Smooth muscle cell (in vitro differentiated cells): ENCODE data around the gene DMD. TPM values are rescaled to one million over a fixed set of nuclear protein-coding genes. Genes with fewer than 3 reads are reported as not detected.

ENCODE experiments used
- DNase-seq: peaks from one replicate; lab custom pipeline; 2025; ENCODE audit not compliant: unreplicated experiment; lab: John Stamatoyannopoulos, UW
- H2AFZ ChIP-seq: fragments of 200-600 bp; sonication (generic); 2 replicates; pipeline ENCODE4 v1.6.0; 2016; ENCODE audit warnings: antibody characterized with exemption, low read depth, mild to moderate bottlenecking
- H3F3A ChIP-seq: fragments of 200-600 bp; sonication (generic); 2 replicates; pipeline ENCODE4 v1.6.0; 2017; ENCODE audit warnings: antibody characterized with exemption, low read depth
- H3K27ac ChIP-seq: fragments of 200-600 bp; sonication (generic); 2 replicates; pipeline ENCODE4 v1.5.1; 2016; ENCODE audit warnings: low read depth, mild to moderate bottlenecking
- H3K27me3 ChIP-seq: fragments of 200-600 bp; sonication (generic); 2 replicates; pipeline ENCODE4 v1.6.1; 2016; ENCODE audit warnings: low read depth, mild to moderate bottlenecking
- H3K36me3 ChIP-seq: fragments of 200-600 bp; sonication (generic); 2 replicates; pipeline ENCODE4 v1.5.1; 2016; ENCODE audit warnings: low read depth
- H3K4me1 ChIP-seq: fragments of 200-600 bp; sonication (generic); 2 replicates; pipeline ENCODE4 v1.5.1; 2016; ENCODE audit warnings: low read depth
- H3K4me2 ChIP-seq: fragments of 200-600 bp; sonication (generic); 2 replicates; pipeline ENCODE4 v1.6.0; 2016; ENCODE audit warnings: mild to moderate bottlenecking
- H3K4me3 ChIP-seq: fragments of 200-600 bp; sonication (generic); 2 replicates; pipeline ENCODE4 v1.5.1; 2016; ENCODE audit warnings: mild to moderate bottlenecking
- H3K79me2 ChIP-seq: fragments of 200-600 bp; sonication (generic); 2 replicates; pipeline ENCODE4 v1.6.0; 2016; ENCODE audit warnings: low read depth, mild to moderate bottlenecking
- H3K9ac ChIP-seq: fragments of 200-600 bp; sonication (generic); 2 replicates; pipeline ENCODE4 v1.6.0; 2016; ENCODE audit warnings: low read depth
- H3K9me3 ChIP-seq: fragments of 200-600 bp; sonication (generic); replicated peaks from 2 replicates; pipeline ENCODE4 v1.5.1; 2016; ENCODE audit warnings: low read depth
- H4K20me1 ChIP-seq: fragments of 200-600 bp; sonication (generic); 2 replicates; pipeline ENCODE4 v1.6.0; 2016; ENCODE audit warnings: low read depth
- CTCF ChIP-seq: fragments of 200-600 bp; sonication (generic); IDR thresholded peaks from 2 replicates; pipeline ENCODE4 v1.5.1; 2017; ENCODE audit warnings: borderline replicate concordance, mild to moderate bottlenecking, antibody characterized with exemption; ENCODE audit not compliant: insufficient read depth, poor library complexity, severe bottlenecking
- WGBS: methylation state at CpG from one replicate; pipeline ENCODE4 v1.1.7; 2016; ENCODE audit warnings: low lambda C conversion rate; 5-methylcytosine and 5-hydroxymethylcytosine counted together
- polyA plus RNA-seq: library from polyadenylated mRNA; unstranded; fragments of >200 nt; fragmentation: Nextera tagmentation; extraction: Ambion mirVana; gene quantifications from 2 replicates; pipeline ENCODE4 v1.2.1, GENCODE V29; 2016
- total RNA-seq: library from RNA; depleted of rRNA; stranded (reverse); fragments of >200 nt; gene quantifications from 2 replicates; pipeline ENCODE4 v1.2.3, GENCODE V29; 2014

DMD gene
- total and polyA plus RNA-seq, 2 experiments from 2014 or later = 12.3 to 12.6 TPM

- Histone ChIP-seq H3K36me3 (no peaks in the 10 kb centered on the region), H3K9ac (no peak overlapping the region), H3K9me3 (no peaks in the 10 kb centered on the region), H3K4me2 (no peak overlapping the region), H3F3A (no peaks in the 10 kb centered on the region), H4K20me1 (no peaks in the 10 kb centered on the region), H3K27me3 (no peaks in the 10 kb centered on the region), H3K4me3 (no peak overlapping the region), H3K27ac (peak overlapping the region; percentile 92), H3K4me1 (no peaks in the 10 kb centered on the region), H3K79me2 (no peaks in the 10 kb centered on the region), H2AFZ (no peak overlapping the region)
- TF ChIP-seq CTCF = no peak
- 73% methylated on average over 5 of the region's 5 CpGs for WGBS
- no peak for DNase-seq
Measured at GRCh38 chrX:31331928-31332327, 1879.4 kb downstream of the DMD start.

- no peak for DNase-seq
Measured at GRCh38 chrX:31331015-31331414, 1880.3 kb downstream of the DMD start.

GRCh38 chrX:31329298-31329697 is 1882.1 kb downstream of the DMD start:
- no peaks in the 10 kb centered on the region for H3K79me2 ChIP-seq
- H3K27me3 ChIP-seq = no peaks in the 10 kb centered on the region
- no peaks in the 10 kb centered on the region for H3K36me3 ChIP-seq
- H3K9me3 ChIP-seq = no peaks in the 10 kb centered on the region
- 85% methylated on average over 4 of the region's 4 CpGs for WGBS
- H3K4me1 ChIP-seq = no peaks in the 10 kb centered on the region
- H2AFZ ChIP-seq = no peak overlapping the region
- H3K9ac ChIP-seq = no peak overlapping the region
- H3F3A ChIP-seq = no peaks in the 10 kb centered on the region
- no peak for TF ChIP-seq CTCF
- H3K27ac ChIP-seq = no peak overlapping the region
- no peak overlapping the region for H3K4me3 ChIP-seq
- no peak overlapping the region for H3K4me2 ChIP-seq
- H4K20me1 ChIP-seq = no peaks in the 10 kb centered on the region
- no peak for DNase-seq

More at GRCh38 chrX:31331015-31331414, 1880.3 kb downstream of the DMD start:
- Histone ChIP-seq H3K27ac (peak overlapping the region; percentile 4), H3K4me3 (no peak overlapping the region), H3F3A (no peaks in the 10 kb centered on the region), H2AFZ (no peak overlapping the region), H4K20me1 (no peaks in the 10 kb centered on the region), H3K4me1 (no peaks in the 10 kb centered on the region), H3K4me2 (no peak overlapping the region), H3K36me3 (no peaks in the 10 kb centered on the region), H3K27me3 (no peaks in the 10 kb centered on the region), H3K9me3 (no peaks in the 10 kb centered on the region), H3K79me2 (no peaks in the 10 kb centered on the region), H3K9ac (no peak overlapping the region)
- TF ChIP-seq CTCF = no peak
- 32% methylated on average over 1 of the region's 1 CpG for WGBS

GRCh38 chrX:31323658-31324057 is 1887.7 kb downstream of the DMD start:
- Histone ChIP-seq H2AFZ (no peak overlapping the region), H3K9ac (no peak overlapping the region), H3K27ac (no peak overlapping the region), H4K20me1 (no peaks in the 10 kb centered on the region), H3F3A (no peaks in the 10 kb centered on the region), H3K9me3 (no peaks in the 10 kb centered on the region), H3K79me2 (no peaks in the 10 kb centered on the region), H3K4me1 (no peaks in the 10 kb centered on the region), H3K4me2 (no peak overlapping the region), H3K27me3 (no peaks in the 10 kb centered on the region), H3K4me3 (no peak overlapping the region), H3K36me3 (no peaks in the 10 kb centered on the region)
- DNase-seq = no peak
- no peak for TF ChIP-seq CTCF
- WGBS = 54% methylated on average over 4 of the region's 4 CpGs
